Neuron (in vitro differentiated cells): ENCODE results near the gene HSP90AA1.
"Not testable (repeated sequence)": the region's sequence is repeated elsewhere in the genome, so short reads cannot be mapped to it uniquely, and the experiment has no call there.

Experiments used
- H2AFZ ChIP-seq: one replicate; pipeline ENCODE4 v1.6.1; 2013; ENCODE audit warnings: low read depth, mild to moderate bottlenecking, inconsistent platforms, low read length, moderate library complexity
- H3K27me3 ChIP-seq: one replicate; pipeline ENCODE4 v1.6.1; 2013; ENCODE audit warnings: low read length; ENCODE audit not compliant: insufficient read depth
- H3K36me3 ChIP-seq: one replicate; pipeline ENCODE4 v1.6.1; 2013; ENCODE audit warnings: low read length; ENCODE audit not compliant: insufficient read depth
- H3K4me1 ChIP-seq: one replicate; pipeline ENCODE4 v1.6.1; 2013; ENCODE audit warnings: low read length; ENCODE audit not compliant: insufficient read depth
- H3K4me3 ChIP-seq: 2 replicates; pipeline ENCODE4 v1.5.1; 2013; ENCODE audit warnings: mild to moderate bottlenecking, low read length, moderate library complexity
- H3K9me3 ChIP-seq: one replicate; pipeline ENCODE4 v1.6.1; 2013; ENCODE audit warnings: low read length

The HSP90AA1 gene

GRCh38 chr14:102075155-102075554 lies 11.7 kb downstream of the HSP90AA1 start:
- H3K9me3 ChIP-seq: peaks cover 1% of the 10 kb centered on the region
- peaks cover 17% of the 10 kb centered on the region for H3K36me3 ChIP-seq
- no peak overlapping the region for H3K4me3 ChIP-seq
- H2AFZ ChIP-seq: no peak overlapping the region
- H3K4me1 ChIP-seq: peaks cover 3% of the 10 kb centered on the region
- no peaks in the 10 kb centered on the region for H3K27me3 ChIP-seq

- H3K27me3 ChIP-seq: no peaks in the 10 kb centered on the region
- peaks cover 3% of the 10 kb centered on the region for H3K4me1 ChIP-seq
- no peak overlapping the region for H3K4me3 ChIP-seq
- peaks cover 10% of the 10 kb centered on the region for H3K36me3 ChIP-seq
- H3K9me3 ChIP-seq: peaks cover 1% of the 10 kb centered on the region
- H2AFZ ChIP-seq: no peak overlapping the region
Measured at GRCh38 chr14:102074415-102074964, 12.4 kb downstream of the HSP90AA1 start.

DNA sequence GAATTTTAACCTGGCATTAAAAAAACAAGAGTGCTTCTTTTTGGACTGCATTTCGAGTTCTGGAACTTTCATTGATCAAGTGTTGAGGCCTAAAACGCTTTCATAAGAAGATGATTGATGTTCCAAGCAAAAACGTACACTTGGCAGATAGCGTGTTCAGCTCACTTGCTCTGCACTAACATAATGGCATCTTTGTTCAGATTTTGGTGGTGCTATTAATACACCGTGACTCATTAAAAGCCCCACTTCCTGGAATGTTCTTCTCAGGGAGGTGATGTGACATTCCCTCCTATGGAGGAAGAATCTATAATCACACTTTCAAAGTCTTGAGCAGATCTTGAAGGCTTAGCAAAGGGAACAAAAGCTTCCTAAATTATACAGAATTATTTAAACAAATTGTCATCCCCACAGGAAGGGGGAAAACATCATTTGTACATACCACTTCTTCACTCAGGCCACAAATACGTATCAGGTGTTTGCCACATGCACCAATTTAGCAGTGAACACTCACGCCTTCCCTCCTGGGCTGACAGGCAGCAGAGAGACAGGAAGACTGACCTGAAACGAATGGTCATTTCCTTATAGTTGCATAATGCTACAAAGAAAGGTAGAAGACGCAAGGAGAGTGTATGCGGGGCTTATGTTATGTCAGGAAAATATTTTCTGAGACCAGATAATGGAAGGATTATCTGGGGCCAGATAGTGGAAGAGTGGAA lies 15.4 kb downstream of the HSP90AA1 start:
- H3K9me3 ChIP-seq: no peaks in the 10 kb centered on the region
- H3K4me1 ChIP-seq: peaks cover 3% of the 10 kb centered on the region
- H3K27me3 ChIP-seq: no peaks in the 10 kb centered on the region
- H3K36me3 ChIP-seq: no peaks in the 10 kb centered on the region
- H2AFZ ChIP-seq: no peak overlapping the region
- no peak overlapping the region for H3K4me3 ChIP-seq

DNA sequence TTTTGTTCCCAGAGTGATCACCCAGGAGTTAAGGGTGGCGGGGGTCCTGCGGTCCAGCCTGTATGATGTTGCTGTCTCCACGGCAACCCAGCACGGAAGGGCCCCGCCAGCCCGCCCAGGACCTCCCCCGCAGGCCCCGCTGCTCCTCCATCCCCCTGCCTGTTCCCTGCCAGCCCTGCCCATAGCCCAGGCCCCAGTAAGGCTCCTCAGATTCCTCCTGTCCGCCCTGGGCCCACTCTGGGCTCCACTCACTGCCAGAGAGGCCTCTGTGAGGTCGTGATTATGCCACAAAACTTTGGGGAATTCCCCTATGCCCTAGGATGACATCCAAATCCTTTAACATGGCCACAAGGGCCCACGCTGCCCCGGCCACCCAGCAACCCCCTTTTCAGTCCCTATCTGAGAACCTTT lies 20.8 kb downstream of the HSP90AA1 start:
- Histone ChIP-seq H3K27me3 (no peaks in the 10 kb centered on the region), H2AFZ (no peak overlapping the region), H3K4me1 (peaks cover 13% of the 10 kb centered on the region), H3K9me3 (no peaks in the 10 kb centered on the region), H3K4me3 (no peak overlapping the region), H3K36me3 (no peaks in the 10 kb centered on the region)

DNA sequence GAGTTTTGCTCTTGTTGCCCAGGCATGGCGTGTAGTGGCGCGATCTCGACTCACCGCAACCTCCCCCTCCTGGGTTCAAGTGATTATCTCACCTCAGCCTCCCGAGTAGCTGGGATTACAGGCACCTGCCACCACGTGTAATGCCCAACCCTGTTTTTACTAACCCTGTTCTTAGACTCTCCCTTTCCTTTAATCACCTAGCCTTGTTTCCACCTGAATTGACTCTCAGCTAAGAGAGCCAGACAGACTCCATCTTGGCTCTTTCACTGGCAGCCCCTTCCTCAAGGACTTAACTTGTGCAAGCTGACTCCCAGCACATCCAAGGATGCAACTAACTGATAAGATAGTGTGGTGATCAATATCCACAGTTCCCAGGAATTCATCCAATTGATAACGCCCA lies 22.3 kb downstream of the HSP90AA1 start:
- not testable (repeated sequence) for H3K9me3 ChIP-seq, H3K4me3 ChIP-seq, H3K36me3 ChIP-seq, H3K27me3 ChIP-seq, H2AFZ ChIP-seq
- peaks cover 13% of the 10 kb centered on the region for H3K4me1 ChIP-seq

- no peaks in the 10 kb centered on the region for H3K36me3 ChIP-seq
- H2AFZ ChIP-seq: no peak overlapping the region
- no peak overlapping the region for H3K4me3 ChIP-seq
- peaks cover 13% of the 10 kb centered on the region for H3K4me1 ChIP-seq
- no peaks in the 10 kb centered on the region for H3K27me3 ChIP-seq
- H3K9me3 ChIP-seq: no peaks in the 10 kb centered on the region
Measured at GRCh38 chr14:102063808-102064429, 22.9 kb downstream of the HSP90AA1 start.

- Histone ChIP-seq H3K9me3 (no peaks in the 10 kb centered on the region), H3K36me3 (no peaks in the 10 kb centered on the region), H3K4me3 (no peak overlapping the region), H2AFZ (no peak overlapping the region), H3K4me1 (peaks cover 13% of the 10 kb centered on the region), H3K27me3 (no peaks in the 10 kb centered on the region)
Measured at GRCh38 chr14:102063109-102063807, 23.6 kb downstream of the HSP90AA1 start.

GRCh38 chr14:102058961-102059360 lies 27.9 kb downstream of the HSP90AA1 start:
- Histone ChIP-seq H3K9me3 (no peaks in the 10 kb centered on the region), H3K4me3 (no peak overlapping the region), H3K27me3 (no peaks in the 10 kb centered on the region), H3K36me3 (peaks cover 8% of the 10 kb centered on the region), H2AFZ (no peak overlapping the region), H3K4me1 (peaks cover 6% of the 10 kb centered on the region)

- Histone ChIP-seq H3K4me1 (no peaks in the 10 kb centered on the region), H2AFZ (no peak overlapping the region), H3K27me3 (no peaks in the 10 kb centered on the region), H3K4me3 (no peak overlapping the region), H3K9me3 (no peaks in the 10 kb centered on the region), H3K36me3 (peaks cover 8% of the 10 kb centered on the region)
Measured at GRCh38 chr14:102058146-102058545, 28.7 kb downstream of the HSP90AA1 start.

- Histone ChIP-seq H3K27me3 (no peaks in the 10 kb centered on the region), H3K9me3 (no peaks in the 10 kb centered on the region), H3K4me1 (no peaks in the 10 kb centered on the region), H3K4me3 (no peak overlapping the region), H3K36me3 (peaks cover 11% of the 10 kb centered on the region), H2AFZ (no peak overlapping the region)
Measured at GRCh38 chr14:102057480-102058114, 29.2 kb downstream of the HSP90AA1 start.

- Histone ChIP-seq H3K4me1 (no peaks in the 10 kb centered on the region), H3K27me3 (no peaks in the 10 kb centered on the region), H2AFZ (no peak overlapping the region), H3K9me3 (no peaks in the 10 kb centered on the region), H3K4me3 (no peak overlapping the region), H3K36me3 (peaks cover 18% of the 10 kb centered on the region)
Measured at GRCh38 chr14:102056694-102057442, 30.0 kb downstream of the HSP90AA1 start.

GRCh38 chr14:102055181-102055901 lies 31.5 kb downstream of the HSP90AA1 start:
- Histone ChIP-seq H3K9me3 (no peaks in the 10 kb centered on the region), H3K27me3 (no peaks in the 10 kb centered on the region), H3K4me1 (no peaks in the 10 kb centered on the region), H3K36me3 (peaks cover 30% of the 10 kb centered on the region), H2AFZ (no peak overlapping the region), H3K4me3 (no peak overlapping the region)
